Measurements from ENCODE around the gene CORO2A. TPM values are rescaled to one million over a fixed set of nuclear protein-coding genes. Genes with fewer than 3 reads are reported as not detected.

The CORO2A gene
- total and polyA plus RNA-seq, 10 of the 15 experiments (the other 5 are each of a cell fraction or from before 2014, with no cell fraction given) = 1.0 to 5.3 (median 3.5) TPM

DNA sequence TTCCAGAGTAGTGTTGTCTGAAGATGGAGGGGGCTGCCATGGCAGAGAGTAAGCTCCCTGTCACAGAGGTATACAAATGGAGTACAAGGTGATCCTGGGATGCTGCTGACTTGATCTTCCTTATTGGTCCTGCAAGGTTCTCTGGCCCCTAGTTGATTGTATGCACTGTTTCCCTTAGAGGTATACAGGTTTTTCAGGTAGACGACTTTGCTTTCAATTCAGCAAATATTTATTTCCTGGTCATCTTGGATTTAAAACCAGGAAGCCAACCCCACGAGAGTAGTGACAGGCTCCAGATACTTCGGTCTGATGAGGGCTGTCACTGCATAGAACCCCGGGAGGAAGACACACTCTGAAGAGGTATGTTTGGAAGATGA is 56.9 kb downstream of the CORO2A start (continued):
- TF ChIP-seq MAX (IDR thresholded peaks at IDR 0.05; ENCODE audit: low read depth, low read length) (no peak), ASH2L (IDR thresholded peaks at IDR 0.05; ENCODE audit: borderline replicate concordance, low read depth) (no peak), MXI1 (IDR thresholded peaks at IDR 0.05; ENCODE audit: low read depth, low read length) (no peak), ZNF592 (IDR thresholded peaks at IDR 0.05) (no peak), CHD2 (IDR thresholded peaks at IDR 0.05; ENCODE audit: borderline replicate concordance, low read depth, low read length) (no peak)
- TF ChIP-seq, protein P1, sequence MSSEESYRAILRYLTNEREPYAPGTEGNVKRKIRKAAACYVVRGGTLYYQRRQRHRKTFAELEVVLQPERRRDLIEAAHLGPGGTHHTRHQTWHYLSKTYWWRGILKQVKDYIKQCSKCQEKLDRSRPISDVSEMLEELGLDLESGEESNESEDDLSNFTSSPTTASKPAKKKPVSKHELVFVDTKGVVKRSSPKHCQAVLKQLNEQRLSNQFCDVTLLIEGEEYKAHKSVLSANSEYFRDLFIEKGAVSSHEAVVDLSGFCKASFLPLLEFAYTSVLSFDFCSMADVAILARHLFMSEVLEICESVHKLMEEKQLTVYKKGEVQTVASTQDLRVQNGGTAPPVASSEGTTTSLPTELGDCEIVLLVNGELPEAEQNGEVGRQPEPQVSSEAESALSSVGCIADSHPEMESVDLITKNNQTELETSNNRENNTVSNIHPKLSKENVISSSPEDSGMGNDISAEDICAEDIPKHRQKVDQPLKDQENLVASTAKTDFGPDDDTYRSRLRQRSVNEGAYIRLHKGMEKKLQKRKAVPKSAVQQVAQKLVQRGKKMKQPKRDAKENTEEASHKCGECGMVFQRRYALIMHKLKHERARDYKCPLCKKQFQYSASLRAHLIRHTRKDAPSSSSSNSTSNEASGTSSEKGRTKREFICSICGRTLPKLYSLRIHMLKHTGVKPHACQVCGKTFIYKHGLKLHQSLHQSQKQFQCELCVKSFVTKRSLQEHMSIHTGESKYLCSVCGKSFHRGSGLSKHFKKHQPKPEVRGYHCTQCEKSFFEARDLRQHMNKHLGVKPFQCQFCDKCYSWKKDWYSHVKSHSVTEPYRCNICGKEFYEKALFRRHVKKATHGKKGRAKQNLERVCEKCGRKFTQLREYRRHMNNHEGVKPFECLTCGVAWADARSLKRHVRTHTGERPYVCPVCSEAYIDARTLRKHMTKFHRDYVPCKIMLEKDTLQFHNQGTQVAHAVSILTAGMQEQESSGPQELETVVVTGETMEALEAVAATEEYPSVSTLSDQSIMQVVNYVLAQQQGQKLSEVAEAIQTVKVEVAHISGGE (CRISPR knock-in tag; IDR thresholded peaks at IDR 0.05) = no peak
